Measurements from ENCODE around the gene COMMD1. TPM values are rescaled to one million over a fixed set of nuclear protein-coding genes. Genes with fewer than 3 reads are reported as not detected.

Gene COMMD1
- total RNA-seq, 4 donors from 2014 or later: 46.2 to 51.7 (median 46.7) TPM

- TF ChIP-seq CTCF (IDR thresholded peaks at IDR 0.05; ENCODE audit: low read depth): no peak
Measured at GRCh38 chr2:62050456-62051045, 145.1 kb downstream of the COMMD1 start.

- TF ChIP-seq CTCF (IDR thresholded peaks at IDR 0.05; ENCODE audit: low read depth): no peak
Measured at GRCh38 chr2:62054029-62054791, 148.7 kb downstream of the COMMD1 start.

GRCh38 chr2:62054916-62055450, 149.5 kb downstream of the COMMD1 start:
- TF ChIP-seq CTCF (IDR thresholded peaks at IDR 0.05; ENCODE audit: low read depth): no peak

- no peak for TF ChIP-seq CTCF (IDR thresholded peaks at IDR 0.05; ENCODE audit: low read depth)
Measured at GRCh38 chr2:62055724-62056336, 150.4 kb downstream of the COMMD1 start.

GRCh38 chr2:62056341-62056740, 150.9 kb downstream of the COMMD1 start:
- TF ChIP-seq CTCF (IDR thresholded peaks at IDR 0.05; ENCODE audit: low read depth): no peak

- no peak for TF ChIP-seq CTCF (IDR thresholded peaks at IDR 0.05; ENCODE audit: low read depth)
Measured at GRCh38 chr2:62065243-62065642, 159.8 kb downstream of the COMMD1 start.

GRCh38 chr2:62071126-62071598, 165.7 kb downstream of the COMMD1 start:
- TF ChIP-seq CTCF (IDR thresholded peaks at IDR 0.05; ENCODE audit: low read depth): no peak
